Activated CD8-positive, alpha-beta memory T cell treated with anti-CD3 and anti-CD28 coated beads, Interleukin-2, amount 50 U/mL, for 24 hours (primary cell): ENCODE results near the gene TM9SF3.

Experiments used
- DNase-seq: peaks from one replicate; pipeline ENCODE4 v3.0.0-alpha.2; 2020; ENCODE audit errors: extremely low read depth

TM9SF3 gene

GRCh38 chr10:96586419-96587263 is at the start of gene TM9SF3:
Gene TM9SF3, minus strand, starts transcription at chr10:96587012. Its CDS starts 177 bp downstream, at chr10:96586835.
- peak; percentile 75 for DNase-seq

GRCh38 chr10:96636551-96636950 is 49.7 kb upstream of the TM9SF3 start:
- DNase-seq = no peak

DNA sequence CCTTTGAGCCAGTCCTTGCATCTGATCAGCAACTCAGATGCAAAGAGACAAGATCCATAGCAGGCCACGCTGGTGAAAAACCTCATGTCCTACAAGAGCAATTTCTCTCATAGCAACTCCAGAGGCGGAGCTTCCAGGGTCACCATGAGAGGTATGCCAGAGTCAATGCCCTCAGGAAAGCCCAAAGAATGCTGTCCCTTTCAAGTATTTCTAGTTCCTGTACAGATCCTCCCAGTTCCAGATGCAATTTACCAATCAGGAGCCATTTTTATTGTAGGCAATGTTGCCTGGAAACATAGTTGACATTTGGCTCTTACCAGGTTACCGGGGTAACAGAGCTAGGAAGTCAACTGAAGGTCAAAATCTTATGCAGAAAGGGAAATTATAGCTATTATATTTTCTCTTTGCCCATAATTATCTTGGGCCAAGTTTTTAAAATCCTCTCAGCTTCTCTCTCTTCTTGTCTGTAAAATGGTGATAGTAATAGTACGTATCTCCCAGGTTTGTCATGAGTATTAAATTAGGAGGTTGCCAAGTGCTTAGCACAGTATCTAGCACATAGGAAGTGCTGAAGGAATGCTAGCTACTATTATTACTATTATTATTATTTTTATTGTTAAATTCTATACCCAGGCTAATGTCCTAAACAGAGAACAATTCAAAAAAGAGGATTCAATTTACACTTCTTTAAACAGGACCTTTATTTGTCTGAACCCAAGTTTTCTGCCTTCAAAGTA is 46.3 kb upstream of the TM9SF3 start:
- no peak for DNase-seq

GRCh38 chr10:96627292-96627691 is 40.5 kb upstream of the TM9SF3 start:
- DNase-seq = no peak

GRCh38 chr10:96626795-96627194 is 40.0 kb upstream of the TM9SF3 start:
- DNase-seq = no peak

DNA sequence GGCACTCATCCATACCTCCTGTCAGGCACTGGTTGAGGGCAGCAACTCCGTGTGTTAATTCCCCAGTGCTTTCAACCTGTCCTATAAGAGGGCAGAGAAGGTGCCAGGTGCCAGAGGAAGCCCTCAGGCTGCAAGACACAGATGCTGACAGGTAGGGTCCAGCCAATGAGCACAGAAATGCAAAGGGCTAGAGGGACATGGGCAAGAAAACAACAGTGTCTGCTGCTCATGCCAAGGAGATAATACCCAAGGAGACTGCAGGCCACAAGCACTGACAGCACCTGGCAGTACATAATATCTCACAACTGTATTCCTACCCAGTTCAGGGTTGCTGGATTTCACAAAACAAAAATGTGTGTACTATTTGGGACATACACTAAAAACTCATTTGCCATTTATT is 38.4 kb upstream of the TM9SF3 start:
- no peak for DNase-seq

GRCh38 chr10:96622013-96622787 is 35.4 kb upstream of the TM9SF3 start:
- no peak for DNase-seq

- no peak for DNase-seq
These were observed 33.3 kb upstream of the TM9SF3 start for GRCh38 chr10:96619796-96620773.

DNA sequence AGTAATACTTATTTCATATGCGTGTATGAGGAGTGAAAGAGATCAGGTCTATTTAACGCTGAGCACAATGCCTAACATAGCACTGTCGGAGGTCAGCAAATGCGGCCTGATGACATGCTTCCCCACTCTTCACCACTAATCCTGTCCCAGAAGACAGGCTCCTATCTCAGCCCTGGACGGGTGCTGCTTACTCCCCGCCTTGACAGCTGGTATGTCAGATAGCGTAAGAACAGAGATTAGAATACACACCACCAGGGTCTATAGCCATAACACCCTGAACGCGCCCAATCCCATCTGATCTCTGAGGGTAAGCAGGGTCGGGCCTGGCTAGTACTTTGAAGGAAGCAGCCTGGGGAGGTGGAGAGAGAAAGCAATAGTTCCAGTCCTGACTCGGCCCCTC is 32.3 kb upstream of the TM9SF3 start:
- DNase-seq = no peak

DNA sequence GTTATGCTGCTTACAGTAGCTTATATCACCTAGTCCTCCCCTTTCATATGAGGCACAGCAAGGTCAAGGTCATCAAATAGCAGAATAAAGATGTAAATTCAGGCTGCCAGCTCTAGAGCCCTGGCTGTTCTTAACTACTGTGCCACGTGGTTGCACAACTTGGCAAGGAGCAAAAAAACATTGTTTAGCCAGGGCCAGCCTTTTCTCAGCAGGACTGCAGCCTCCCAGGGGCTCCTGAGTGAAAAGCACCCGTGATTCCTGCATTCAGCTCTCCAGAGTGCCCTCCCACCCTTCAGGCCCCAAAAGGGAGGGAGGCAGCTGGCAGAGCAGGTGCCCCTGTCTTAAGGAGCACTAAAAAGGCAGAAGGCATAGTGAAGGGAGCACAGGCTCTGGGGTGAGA is 31.8 kb upstream of the TM9SF3 start:
- DNase-seq = no peak

DNA sequence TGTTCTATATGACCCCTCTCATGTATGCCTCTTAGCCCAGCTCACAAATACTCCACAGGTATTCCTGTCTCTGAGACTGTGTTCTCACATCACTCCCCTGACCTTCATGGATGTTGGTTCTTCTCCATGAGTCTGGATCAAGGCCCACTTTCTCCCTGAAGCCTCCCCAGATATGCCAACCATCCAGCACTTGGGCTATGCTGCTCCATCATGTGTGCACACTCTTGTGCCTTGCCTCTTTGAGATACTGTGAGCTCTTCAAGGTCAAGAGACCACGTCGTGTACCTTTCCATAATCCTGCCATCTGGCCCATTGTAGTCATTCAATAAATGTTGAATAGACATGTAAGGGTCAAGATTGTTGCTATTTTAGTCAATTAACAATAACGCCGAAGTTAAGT is 30.1 kb upstream of the TM9SF3 start:
- no peak for DNase-seq

DNA sequence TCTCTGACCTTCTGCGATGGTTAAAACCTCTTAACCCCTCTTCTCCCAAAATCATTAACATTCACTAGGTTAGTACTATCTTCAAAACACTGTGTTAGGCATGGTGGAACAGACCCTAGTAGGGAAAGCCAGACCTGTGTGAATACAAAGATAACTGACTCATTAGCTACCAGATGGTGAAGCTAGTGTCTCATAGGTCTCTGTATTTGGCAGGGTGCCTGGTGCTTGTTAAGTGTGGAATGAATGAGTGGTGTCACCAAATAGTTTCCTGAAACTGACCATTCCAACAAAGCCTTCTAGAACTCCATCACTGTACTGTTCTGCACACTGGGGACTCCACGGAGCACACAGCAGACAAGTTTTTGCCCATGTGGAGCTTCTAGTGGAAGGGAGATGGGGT is 27.7 kb upstream of the TM9SF3 start:
- DNase-seq = no peak

GRCh38 chr10:96613576-96613975 is 26.8 kb upstream of the TM9SF3 start:
- DNase-seq = no peak

- DNase-seq = no peak
These were observed 25.4 kb upstream of the TM9SF3 start for GRCh38 chr10:96612055-96612830.

DNA sequence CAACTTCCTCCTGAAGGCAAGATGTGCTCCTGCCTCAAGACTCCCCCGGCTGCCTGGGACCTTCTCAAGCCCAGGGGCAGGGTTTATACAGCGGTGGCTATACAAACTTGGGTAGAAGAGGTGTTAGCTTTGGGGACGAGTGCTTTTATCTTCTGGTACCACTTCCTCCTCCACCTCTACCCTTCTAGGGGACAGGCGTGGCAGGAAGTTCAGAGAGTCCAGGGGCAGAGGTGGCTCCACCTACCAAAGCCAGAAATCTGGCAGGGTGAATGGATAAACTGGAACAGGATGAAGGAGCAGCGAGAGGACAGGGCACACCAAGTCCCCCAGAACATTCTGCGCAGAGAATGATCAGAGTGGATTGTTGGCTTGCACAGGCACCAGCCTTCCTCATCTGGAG is 24.0 kb upstream of the TM9SF3 start:
- no peak for DNase-seq

DNA sequence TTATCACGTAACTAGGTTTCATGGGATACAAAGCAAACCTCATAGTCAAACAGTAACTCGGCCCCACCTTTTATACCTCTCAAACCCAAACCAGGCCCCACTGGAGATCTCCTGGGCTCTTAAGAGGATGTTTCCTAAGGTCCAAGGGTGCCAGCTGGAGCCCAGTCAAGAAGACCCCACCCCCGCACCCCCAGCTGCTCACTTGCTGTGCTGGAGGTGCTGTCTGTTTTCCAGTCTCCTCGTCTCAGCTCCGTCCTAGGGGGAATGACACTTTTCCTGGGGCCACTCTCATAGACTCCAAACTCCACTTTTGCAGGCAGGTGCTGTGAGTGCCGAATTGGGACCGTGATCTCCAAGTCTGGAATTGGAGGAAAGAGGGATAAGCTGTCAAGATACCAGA is 22.7 kb upstream of the TM9SF3 start:
- no peak for DNase-seq

DNA sequence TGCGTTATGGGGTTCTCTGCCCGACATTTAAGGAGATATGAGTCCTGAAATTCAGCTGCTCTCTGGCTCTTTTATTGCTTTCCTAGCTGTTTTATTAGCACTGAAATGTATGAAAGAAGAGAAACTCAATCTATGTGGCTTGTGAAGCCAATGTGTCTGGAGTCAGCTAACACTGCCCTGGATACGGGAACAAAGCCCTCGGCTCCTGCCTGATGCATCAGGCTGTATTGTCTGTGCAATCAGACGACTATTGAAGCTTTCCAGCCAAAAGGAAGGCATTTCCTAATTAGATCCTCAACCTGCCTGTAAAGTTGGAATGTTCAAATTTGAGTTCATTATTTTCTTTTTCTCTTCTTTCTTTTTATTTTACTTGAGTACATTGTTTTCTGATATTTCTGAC is 22.0 kb upstream of the TM9SF3 start:
- DNase-seq = no peak

- DNase-seq = no peak
These were observed 21.4 kb upstream of the TM9SF3 start for GRCh38 chr10:96608262-96608661.

- no peak for DNase-seq
These were observed 20.1 kb upstream of the TM9SF3 start for GRCh38 chr10:96606946-96607345.

DNA sequence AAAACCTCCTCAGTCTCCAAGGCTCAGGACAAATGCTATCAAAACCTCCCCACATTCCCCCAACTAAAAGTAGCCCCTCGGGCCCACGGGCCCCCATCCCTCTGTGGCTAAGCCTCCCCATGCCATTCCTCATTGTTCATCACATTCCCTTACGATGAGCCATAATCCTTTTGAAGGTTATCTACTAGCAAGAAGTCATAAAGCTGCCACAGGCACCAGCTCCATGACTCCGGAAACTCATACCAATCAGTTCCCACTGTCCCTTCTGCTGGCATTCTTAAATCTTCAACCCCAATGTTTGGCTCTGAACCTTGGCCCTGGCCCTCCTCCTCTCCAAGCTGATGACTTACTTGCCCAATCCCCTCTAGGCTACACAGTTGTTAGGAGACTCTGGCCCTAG is 19.4 kb upstream of the TM9SF3 start:
- DNase-seq = no peak
